Cortex of kidney (tissue), 1 donor: ENCODE data around the gene GNAT2.

Source experiments
- DNase-seq: peaks from one replicate; lab custom pipeline; 2025; lab: John Stamatoyannopoulos, UW

GNAT2 gene

DNA sequence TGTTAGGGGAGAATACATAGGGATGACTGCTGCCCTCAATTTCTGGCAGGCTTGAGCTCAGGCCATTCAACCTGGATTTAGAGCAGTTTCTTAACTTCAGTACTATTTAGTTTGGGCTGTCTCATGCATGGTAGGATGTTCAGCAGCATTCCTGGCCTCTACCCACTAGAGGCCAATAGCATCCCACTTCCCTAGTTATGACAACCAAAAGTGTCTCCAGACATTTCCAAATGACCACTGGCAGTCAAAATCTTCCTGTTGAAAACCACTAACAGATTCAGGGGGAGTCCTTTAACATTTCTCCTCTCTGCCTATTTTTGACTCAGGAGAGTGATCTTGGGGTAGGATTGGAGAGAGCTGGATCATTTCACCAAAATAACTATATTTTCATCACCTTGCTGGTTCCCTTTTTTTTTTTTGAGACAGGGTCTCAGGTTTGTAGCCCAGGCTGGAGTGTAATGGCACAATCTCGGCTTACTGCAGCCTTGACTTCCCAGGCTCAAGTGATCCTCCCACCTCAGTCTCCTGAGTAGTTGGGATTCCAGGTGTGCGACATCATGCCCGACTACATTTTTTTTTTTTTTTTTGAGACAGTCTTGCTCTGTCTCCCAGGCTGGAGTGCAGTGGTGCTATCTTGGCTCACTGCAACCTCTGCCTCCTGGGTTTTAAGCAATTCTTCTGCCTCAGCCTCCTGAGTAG, 8.7 kb downstream of the GNAT2 start:
- DNase-seq, result no peak

DNA sequence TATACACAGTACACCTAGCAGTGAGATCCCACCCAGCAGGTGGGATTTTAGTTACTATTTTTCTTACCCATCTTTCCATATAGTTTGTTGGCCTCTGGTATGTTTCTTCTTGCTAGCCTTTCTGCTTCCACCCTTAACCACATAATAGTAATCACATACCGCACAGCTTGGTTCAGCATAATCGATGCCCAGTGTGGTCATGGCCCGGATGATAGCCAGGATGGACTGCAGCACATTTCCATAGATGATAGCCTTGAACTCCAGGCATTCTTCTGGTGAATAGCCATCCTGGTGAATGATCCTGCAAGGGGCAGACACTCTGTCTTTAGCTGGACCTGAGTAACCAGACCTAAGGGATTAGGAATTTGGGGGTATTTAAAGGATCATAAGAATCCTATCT, 9.5 kb downstream of the GNAT2 start:
- DNase-seq, result no peak

DNA sequence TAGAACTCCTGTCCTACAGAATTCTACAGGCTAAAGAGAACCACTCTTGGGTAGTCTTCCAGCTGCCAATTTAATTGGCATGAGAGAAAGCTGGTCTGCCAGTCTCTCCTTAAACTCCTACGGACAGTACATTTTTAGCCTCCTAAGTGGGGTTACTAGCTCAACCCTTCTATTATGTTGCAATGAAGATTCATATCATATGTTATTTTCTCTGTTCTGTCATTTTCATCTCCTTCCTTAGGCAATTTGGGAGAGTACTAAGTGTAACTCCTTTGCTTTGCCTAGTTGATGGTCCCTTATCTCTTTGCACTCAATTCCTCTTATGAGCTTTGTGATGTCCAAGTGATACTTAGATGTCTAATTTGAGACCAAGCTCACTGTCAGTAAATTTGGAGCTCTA, 14.0 kb downstream of the GNAT2 start:
- no peak for DNase-seq

DNA sequence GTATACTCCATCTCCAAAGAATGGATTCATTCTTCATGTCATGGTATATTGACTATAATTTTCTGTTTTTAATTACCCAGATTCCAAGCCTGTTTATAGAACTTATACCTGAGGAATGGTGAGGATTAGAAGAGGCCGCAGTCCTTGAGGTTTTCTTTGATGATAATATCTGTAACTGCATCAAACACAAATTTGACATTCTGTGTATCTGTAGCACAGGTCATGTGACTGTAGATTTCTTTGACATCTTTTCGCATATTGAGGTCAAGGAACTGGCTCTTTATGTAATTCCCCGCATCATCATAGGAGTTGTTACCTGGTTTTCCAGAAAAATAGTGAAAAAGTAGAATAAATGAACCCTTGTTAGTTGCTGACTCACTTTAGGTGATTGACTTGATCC, 16.2 kb downstream of the GNAT2 start:
- DNase-seq, result no peak

DNA sequence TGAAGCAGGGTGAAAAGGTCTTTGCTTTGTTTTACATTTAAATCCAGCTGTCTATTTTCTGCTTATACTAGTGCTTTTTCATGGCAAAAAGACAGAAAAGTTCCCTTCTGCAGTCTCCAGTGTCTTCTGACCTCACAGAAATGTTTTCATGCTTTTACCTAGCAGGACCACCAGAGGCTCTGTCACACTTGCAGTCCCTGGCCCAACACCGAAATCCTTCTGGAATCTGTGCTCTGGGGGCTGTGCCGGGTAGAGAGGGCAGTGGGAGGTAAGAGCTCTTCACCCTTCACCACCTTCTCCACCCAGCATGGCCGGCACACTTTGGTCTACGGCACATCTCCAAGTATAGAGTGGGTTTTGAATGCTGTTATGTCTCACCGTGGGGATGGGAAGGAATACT, 20.8 kb downstream of the GNAT2 start:
- DNase-seq, result no peak

DNA sequence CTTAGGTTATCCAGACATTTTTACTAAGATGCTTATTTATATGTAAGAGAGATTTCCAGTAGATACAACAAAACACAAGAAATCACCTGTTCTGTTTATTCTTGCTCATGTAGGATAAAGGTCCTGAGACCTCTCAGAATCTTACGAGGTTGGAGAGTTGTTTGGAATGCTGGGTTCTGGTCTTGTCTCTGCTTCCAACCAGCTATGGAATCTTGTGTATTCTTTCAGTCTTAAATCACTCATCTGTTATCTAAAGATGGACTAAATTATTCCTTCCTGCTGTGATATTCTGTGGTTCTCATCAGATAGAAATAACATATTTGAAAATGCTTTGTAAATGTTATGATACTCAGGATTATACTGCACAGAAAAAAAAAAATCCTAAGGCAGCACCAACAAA, 21.3 kb downstream of the GNAT2 start:
- no peak for DNase-seq

DNA sequence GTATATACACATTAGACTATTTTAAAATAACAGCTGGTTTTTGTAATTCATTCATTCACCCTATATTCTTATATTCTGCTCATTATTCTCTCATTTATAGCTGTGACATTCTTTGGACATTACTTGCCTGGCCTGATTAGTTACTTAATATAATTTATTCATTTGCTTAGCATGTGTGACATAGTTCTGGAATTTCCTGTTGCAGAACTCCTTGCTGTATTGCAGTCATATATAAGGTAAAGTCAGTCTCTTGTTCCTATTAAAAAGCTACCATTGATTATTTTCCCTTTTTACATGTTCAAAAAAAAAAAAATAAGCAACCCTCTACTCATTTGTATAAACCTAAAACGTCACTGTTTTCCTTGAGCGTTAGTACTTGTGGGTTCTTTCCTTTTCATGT, 23.9 kb downstream of the GNAT2 start:
- DNase-seq, result no peak

DNA sequence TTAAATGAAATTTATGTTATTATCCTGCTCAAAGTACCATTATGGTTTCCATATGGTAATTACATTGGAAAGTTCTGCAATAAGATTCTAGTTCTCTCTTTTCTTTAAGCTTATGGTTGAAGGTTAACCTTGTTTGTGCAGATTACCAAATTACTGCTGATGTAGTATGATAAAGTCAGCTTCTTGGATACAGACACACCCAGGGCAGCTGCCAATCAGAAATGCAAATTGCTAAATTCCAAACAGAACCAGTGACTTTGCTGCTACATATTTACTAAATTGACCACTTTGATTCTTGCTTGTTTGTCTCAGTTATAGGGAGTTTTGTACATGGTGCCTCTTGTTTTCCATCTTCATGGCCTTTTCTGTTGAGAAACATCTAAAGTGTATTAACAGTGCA, 26.5 kb downstream of the GNAT2 start:
- DNase-seq, result no peak

DNA sequence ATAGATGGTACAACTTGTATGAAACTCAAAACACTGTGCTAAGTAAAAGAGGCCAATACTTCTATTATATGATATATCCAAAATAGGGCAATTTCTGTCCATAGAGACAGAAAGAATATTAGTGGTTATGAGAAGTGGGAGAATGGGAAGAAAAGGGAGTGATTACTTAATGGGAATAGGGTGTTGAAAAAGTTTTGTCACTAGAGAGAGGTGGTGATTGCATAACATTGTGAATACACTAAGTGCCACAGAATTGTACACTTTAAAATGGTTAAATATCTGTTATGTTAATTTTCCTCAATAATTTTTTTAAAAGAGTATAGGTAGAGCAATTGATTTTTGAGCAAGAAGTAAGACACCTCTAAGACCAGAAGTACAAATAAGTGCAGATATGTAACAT, 29.7 kb downstream of the GNAT2 start:
- no peak for DNase-seq

DNA sequence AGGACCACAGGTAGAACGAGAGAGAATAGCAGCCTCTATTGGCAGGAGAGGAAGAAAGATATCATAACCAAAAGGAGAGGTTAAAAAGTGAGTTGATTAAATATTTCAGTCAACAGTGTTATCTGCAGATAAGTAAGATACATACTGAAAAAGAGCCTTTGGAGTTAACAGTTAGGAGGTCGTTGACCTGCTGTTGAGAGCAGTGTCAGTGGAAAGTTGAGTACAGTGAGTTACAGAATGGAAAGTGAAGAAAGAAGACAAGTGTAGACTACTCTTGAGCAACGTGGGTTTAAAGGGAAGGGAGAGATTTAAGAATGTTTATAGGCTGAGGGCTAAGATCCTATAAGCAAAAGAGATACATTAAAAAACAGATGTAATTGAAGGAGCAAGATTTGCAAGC, 30.2 kb downstream of the GNAT2 start:
- no peak for DNase-seq

DNA sequence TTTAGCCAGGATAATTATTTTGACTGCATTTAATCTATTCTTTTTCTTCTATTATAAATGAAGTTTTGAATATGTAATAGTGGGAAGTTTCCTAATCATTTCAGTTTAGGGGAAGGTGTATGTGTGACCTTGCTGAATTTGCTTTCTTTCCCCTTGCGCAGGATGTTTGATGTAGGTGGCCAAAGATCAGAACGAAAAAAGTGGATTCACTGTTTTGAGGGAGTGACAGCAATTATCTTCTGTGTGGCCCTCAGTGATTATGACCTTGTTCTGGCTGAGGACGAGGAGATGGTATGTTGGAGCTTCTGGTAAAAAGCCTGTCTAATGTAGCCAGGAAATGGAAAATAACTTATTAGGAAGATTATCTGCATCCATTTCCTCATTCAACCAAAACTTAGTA, 33.4 kb downstream of the GNAT2 start:
- DNase-seq, result no peak

DNA sequence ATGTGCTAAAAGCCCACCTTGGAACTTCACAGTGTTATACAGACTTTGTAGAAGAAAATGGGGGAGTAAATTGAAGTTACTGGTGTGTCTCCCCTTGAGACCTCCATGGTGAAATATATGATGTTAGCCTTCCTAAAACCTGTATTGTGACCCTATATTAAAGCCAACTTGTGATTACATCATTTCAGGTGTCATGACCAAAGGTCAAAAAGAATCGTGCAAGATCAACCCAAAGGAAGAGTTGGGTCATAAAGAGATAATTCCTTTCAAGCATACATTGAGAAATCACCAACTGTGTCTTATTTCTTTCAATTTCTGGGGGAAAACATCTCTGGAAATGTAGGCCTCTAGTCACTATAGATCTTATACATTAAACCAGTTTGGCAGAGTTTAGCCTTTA, 34.6 kb downstream of the GNAT2 start:
- DNase-seq, result no peak

DNA sequence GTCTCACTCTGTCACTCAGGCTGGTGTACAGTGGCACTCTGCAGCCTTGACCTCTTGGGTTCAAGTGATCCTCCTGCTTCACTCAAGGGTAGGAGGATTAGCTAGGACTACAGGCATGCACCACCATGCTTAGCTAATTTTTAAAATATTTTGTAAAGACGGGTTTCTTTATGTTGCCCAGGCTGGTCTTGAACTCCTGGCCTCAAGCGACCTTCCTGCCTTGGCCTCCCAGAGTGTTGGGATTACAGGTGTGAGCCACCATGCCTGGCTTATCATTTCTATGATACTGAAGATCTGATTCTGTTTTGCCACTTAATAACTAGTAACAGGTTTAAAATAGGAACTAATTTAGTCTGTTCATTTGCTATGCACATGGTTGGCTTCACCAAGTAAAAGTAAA, 37.4 kb downstream of the GNAT2 start:
- no peak for DNase-seq

DNA sequence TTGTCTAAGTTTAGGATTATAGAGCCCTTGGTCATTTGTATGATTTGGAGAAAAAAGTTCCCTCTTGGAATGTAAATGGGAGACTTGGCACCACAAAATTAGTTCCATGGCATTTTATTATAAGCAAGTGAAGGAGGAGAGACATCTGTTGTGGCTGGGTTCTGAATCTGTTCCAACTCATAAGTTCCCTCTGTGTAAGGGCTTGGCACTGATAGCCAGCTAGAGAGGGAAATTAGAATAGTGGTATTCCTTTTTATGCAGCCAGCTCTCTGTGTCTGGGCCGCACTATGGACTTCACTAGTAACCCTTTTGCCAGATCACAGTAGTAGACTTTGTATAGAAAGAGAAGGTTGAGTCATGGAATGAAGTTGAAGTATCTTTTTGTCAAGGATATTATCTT, 39.9 kb downstream of the GNAT2 start:
- DNase-seq, result no peak

DNA sequence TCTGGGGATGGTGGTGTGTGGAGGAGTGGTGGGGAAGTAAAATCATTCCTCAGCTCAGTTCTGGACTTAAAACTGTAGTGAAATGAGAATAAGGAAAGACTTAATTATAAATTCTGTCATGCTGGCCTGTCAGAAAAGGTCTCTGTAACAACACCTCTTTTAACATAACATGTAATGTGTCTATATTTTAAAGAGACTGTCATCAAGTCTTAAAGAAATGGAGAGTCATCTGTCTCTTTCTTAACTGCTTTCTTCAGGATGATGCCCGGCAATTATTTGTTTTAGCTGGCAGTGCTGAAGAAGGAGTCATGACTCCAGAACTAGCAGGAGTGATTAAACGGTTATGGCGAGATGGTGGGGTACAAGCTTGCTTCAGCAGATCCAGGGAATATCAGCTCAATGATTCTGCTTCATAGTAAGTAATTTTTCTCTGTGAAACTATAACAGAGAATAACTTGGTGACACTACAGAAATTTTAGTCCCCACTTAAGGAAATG, 40.4 kb downstream of the GNAT2 start:
- no peak for DNase-seq

DNA sequence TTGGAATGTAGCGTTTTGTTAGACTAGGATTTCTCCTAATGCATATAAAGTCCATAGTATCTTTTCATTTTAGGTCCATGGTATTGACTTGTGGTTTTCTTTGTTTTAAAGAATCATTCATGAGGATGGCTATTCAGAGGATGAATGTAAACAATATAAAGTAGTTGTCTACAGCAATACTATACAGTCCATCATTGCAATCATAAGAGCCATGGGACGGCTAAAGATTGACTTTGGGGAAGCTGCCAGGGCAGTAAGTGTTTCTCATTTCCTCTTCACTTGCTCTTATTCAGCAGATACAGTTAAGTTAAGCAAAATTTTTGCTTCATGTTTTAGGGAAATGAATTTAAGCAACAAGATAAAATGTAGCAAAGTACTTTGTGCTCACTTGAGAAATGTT, 45.6 kb downstream of the GNAT2 start:
- DNase-seq, result no peak

DNA sequence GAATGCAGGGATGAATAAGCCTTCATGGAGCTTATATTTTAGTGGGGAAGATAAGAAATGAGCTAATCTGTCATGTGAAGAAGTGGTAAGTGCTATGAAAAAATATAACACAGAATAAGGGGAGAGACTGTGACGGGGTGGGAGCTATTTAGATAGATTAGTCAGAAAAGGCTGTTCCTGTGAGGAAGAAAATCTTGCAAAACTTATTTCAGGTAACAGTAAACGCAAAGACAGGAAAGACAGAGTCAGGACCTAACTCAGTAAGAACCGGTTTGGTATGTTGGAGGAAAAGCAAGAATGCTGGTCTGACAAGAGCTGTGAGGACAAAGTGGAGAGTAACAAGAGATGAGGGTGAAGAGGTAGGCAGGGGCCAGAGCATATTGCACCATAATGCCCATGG, 49.0 kb downstream of the GNAT2 start:
- DNase-seq, result no peak

DNA sequence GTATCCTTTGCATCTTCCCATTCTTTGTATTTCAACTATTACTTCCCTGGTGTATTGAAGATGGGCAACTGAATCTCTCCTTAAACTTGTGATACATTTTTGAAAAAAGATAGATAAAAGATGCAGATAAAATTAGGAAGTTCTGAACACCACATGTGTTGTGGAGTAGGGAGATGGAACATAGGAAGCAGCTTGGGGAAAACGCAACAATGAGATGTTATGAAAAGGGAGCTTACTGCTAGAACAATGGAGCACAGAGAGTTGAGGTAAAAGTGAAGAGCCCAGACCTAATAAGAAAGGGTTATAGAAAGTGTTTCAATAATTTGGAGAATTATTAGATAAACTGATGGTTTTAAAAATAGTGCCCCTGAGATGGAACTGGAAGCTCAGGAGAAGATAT, 50.1 kb downstream of the GNAT2 start:
- no peak for DNase-seq

DNA sequence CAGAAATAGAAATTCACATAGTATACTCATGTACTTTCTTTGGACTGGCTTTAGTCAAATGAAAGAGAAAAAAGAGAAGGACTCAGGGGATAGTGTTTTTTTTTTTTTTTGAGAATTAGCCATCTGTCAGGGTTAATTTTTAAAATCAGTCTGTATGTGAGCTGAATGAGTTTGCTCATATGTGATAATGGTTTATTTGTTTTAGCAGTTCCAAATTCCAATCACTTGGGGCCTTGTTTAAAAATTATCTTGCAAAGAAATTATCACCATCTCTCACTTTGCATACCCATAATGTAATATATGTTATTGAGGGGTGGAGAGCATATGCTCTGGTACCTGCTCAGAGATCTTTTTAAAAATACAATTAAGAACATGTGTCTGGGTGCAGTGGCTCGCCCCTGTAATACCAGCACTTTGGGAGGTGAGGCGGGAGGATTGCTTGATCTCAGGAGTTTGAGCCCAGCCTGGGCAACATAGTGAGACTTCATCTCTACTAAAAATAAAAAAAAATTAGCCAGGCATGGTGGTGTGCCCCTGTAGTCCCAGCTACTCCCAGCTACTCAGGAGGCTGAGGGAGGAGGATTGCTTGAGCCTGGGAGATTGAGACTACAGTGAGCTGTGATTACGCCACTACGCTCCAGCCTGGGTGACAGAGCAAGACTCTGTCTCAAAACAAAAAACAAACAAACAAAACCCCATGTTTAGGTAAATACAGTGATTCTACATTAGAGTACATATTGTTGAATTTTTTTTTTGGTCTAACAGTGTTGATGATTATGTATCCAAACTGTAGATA, 51.3 kb downstream of the GNAT2 start:
- no peak for DNase-seq

DNA sequence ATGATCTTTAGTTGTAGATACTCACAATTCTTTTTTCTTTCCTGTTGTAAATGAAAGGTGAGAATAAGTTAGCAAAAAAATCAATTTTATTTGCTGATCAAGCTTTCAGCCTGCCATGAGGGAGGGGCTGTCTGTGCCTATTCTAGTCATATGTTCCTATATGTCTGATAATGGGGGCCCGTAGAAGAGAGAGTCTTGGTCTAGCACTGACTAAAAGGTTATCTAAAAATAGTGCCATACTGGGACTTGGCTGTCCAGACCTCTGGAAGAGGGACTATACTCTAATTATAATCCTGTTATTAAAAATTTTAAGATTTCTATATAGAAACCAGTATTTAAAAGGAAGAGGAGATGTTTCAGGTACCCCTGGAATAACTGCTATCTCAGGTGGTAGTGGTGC, 52.4 kb downstream of the GNAT2 start:
- DNase-seq, result no peak

DNA sequence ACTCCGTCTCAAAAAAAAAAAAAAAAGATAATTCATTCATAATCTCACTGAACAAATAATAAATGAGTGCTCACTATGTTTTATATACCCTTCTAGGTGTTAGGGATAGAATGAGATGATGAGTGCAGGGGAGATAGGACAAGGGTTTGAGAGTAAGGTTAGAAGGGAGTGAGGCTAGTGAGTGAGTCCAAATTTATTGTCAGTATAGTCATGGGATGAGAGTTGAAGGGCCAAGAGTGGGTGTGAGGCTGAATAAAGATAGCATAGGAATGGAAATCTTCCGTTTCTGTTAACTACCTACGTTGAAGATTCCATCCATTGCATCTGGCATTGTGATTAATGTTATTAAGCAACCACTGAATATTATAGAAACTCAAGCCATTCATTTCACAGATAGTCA, 54.2 kb downstream of the GNAT2 start:
- DNase-seq, result no peak

DNA sequence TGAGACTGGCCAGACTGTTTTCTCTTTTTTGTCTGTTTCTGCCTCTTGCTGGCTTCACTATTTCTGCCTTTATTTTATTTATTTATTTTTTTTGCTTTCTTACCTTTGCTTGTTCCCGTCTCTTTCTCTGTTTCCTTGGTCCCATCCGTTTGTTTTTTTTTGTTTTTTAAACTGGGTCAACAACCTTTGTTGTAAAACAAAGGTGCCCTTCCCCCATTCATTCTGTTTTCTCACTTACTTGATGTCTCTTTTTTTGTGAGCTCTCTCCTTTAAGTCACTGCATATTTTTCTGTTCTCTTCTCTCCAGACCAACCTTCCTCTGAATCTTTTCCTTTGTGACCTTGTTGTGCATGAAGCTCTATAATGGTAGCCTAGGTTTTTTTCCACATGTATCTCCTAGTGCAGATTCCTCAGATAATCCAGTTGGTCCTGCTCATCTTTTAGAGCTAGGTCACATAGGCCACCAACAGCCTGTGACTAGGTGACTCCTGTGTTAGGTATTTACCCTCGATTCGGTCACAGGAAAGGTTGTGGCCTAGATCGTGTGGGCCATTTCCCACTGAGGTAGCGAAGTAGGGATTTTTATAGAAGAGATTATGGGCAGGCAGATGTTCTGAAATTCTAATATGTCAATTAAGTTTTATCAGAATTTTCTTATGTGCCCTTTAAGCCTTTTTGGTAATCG, 55.1 kb downstream of the GNAT2 start:
- no peak for DNase-seq

DNA sequence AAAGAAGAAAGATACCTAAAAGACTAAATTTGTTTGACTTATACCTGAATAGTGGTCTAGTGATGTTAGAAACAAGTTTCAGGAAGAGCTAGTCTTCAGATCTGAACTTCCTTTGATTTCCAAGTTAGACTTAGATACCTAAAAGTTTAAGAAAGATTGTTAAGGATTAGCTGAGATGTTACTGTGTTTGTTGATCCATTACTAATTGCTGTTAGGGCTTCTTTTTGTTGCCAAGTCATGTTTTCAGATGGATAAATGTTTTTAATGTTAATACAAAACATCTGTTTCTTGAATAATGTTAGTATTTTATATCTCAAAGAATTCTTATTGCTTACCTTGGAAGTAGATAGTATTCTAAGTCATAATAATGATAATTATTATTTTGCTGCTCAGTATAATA, 59.4 kb downstream of the GNAT2 start:
- DNase-seq, result no peak
